CD4-positive, alpha-beta T cell treated with Interleukin-2 at 100 ng/mL for 4 hours (primary cell): ENCODE results near the gene DEPDC5.

Experiments used
- DNase-seq: peaks from one replicate; pipeline ENCODE4 v3.0.0-alpha.2; 2020; ENCODE audit warnings: low spot score

Gene DEPDC5

GRCh38 chr22:31852691-31853421 is 99.0 kb downstream of the DEPDC5 start:
- DNase-seq, result no peak

DNA sequence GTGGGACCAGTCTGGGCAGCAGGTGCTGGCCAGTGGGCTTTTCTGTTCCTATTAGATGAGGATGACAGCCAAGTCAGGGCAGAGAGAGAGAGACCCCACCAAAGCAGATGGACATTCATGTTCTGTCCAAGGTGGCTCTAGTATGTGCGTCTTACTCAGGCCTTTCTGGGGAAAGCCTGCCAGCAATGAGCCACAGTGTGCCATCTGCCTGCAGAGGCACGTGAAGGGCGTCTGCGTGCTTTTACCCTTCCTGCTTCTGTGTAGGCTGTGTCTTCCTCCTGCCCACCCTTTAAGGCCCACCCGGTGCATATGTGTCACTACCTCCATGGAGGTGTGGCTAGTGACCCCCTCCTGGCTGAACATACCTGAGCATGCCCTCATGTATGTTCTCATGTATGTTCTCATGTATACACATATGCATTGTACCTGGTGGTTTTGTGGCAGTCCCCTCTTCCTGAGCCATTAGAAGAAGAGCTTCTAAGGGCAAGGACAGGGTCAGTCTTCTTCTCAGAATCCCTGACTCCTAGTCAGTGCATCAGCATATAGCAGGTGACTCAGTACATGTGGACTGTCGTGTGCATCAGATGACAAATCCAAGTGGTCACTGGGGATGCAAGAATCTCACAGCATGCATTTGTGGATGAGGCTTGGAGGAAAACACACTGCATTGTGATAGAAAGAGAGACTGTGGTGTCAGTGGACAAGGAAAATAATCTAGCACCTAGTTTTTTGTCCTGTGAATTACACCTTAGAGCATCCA is 100.1 kb downstream of the DEPDC5 start:
- no peak for DNase-seq

- DNase-seq, result no peak
Observed at GRCh38 chr22:31857247-31857646, 103.4 kb downstream of the DEPDC5 start.

- no peak for DNase-seq
Observed at GRCh38 chr22:31861226-31861840, 107.5 kb downstream of the DEPDC5 start.

- DNase-seq, result no peak
Observed at GRCh38 chr22:31866918-31867317, 113.1 kb downstream of the DEPDC5 start.

DNA sequence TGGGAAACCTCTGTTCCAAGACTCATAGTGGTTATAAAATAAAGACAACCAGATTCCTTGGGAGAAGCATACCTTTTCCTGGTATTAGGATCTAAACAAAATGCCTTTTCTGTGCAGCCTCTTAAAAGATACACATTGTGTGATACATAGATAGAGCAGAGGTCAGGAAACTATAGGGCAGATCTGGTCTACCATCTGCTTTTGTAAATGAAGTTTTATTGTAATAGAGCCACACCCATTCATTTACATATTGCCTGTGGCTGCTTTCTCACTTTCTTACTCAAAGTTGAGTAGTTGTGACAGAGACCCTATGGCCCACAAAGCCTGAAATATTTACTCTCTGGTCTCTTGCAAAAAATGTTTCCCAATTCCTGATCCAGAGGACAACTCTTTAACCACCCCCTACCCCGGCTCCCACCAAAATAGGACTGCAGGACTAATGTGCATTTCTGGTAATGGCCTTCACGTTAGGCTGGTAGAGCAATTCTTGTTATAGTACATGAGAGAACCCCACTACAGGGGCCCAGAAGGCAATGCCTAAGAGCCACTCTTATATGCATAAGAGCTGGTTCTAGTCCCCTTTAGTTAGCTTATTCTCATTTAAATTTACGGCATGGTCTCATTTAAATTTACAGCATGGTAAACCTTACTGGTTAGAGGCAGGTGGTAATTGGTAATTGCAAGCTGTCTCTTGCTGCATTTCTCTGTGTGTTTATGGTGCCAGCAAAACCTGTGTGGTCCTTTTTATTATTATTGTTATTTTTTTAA is 113.8 kb downstream of the DEPDC5 start:
- DNase-seq, result no peak

DNA sequence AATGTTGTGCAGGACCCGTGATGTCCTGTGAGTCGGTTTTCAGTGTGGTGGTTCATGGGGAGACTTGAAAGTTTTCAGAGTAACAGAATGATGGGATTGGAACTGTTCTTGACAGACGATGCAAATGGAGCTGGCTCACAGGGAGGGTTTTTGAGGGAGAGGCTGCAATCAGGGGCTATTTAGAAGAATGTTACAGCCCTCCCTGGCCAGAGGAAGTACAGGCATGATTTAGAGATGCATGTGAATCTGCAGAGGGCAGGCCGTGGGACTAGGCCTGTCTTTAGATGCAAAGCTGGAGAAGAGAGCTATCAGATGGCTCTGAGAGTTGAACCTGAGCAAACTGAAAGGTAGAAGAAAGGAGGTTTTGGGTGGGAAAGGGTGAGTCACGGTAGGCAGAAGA is 115.9 kb downstream of the DEPDC5 start:
- no peak for DNase-seq

- no peak for DNase-seq
Observed at GRCh38 chr22:31870890-31871289, 117.1 kb downstream of the DEPDC5 start.

GRCh38 chr22:31871480-31871879 is 117.7 kb downstream of the DEPDC5 start:
- no peak for DNase-seq

DNA sequence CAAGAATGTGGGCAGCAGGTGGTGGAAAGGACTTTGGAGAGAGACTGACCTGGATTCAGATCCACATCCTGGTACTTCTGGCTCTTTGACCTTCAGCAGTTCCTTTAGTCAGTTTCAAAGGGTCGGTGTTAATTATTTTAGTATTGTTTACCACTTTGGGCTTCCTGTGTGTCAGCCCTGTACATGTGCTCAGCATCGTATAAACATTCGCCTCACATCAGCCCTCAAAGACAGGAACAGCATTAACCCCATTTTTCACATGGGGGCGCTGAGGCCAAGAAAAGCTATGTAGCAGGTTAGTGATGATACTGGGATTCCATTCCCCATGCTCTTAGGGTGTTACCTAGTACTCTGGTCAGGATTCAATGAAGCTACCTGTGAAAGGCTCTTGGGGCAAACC is 118.4 kb downstream of the DEPDC5 start:
- peak; percentile 30 for DNase-seq

DNA sequence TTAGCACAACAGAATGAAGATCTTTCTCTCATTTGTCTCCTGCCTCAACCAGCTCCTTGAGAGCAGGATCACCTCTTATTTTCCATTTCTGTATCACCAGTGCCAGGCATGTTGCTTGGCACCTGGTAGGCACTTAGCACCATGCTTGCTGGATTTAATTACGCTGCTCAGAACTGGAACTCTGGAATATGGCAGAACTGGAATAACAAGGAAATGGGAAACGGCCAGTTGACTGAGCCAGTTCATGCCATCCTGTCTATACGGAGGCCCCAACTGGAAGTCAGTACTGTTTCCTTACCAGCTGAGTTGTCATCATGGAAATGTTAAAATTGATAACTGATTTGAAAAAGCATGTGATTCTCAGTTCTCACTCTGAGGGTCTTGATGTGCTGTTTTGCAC is 121.0 kb downstream of the DEPDC5 start:
- DNase-seq, result no peak

GRCh38 chr22:31876156-31876920 is 122.5 kb downstream of the DEPDC5 start:
- no peak for DNase-seq

GRCh38 chr22:31879585-31879984 is 125.8 kb downstream of the DEPDC5 start:
- DNase-seq, result no peak

- no peak for DNase-seq
Observed at GRCh38 chr22:31881200-31881599, 127.4 kb downstream of the DEPDC5 start.

- DNase-seq, result no peak
Observed at GRCh38 chr22:31881865-31882264, 128.0 kb downstream of the DEPDC5 start.

DNA sequence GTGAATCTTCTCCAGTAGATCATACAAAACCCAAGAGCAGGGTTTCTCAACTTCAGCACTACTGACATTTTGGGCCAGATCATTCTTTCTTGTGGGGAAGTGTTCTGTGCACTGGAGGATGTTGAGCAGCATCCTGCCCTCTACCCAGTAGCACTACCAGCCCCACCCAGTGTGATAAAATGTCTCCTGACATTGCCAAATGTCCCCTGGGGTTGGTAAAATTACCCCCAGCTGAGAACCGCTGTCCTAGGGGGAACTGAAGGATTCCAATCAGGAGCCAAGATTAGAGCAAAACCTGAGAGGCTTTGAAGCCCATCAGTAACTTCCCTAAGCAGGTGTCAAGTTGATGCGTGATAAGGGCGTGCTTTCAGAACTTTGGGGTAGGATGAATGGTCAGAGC is 129.2 kb downstream of the DEPDC5 start:
- no peak for DNase-seq

GRCh38 chr22:31883989-31884388 is 130.2 kb downstream of the DEPDC5 start:
- DNase-seq, result no peak

DNA sequence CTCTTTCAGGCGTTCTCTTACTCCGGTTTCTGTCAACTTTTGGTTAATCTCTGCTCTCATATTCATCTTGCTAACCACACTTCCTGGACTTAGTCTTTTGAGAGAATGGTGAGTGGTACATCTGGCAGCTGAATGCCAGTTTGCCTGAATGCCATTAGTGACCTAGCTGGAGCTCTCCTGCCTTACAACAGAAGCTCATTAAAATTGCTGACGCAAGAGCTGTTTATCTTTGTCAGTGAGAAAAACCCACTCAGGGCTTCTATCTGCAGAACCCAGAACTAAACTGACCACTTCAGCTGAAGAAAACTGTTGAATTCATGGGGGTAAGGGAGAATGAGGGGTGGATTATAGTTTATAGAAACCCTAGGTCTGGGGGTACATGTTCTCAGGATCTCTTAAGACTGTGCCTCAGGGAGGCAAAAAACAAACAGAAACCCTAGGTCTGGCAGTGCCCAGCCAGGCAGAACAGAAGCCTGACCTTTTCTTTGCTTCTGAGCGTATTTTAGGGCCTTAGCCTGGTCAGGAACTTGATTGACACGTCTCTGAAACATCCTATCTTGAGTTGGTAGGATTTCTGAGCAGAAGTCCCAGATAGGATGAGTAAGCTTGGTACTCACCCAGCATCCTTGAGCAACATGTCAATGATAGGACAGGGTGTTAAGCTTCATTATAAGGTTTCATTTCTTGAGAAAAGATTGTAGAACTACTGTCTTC is 137.7 kb downstream of the DEPDC5 start:
- DNase-seq, result no peak

DNA sequence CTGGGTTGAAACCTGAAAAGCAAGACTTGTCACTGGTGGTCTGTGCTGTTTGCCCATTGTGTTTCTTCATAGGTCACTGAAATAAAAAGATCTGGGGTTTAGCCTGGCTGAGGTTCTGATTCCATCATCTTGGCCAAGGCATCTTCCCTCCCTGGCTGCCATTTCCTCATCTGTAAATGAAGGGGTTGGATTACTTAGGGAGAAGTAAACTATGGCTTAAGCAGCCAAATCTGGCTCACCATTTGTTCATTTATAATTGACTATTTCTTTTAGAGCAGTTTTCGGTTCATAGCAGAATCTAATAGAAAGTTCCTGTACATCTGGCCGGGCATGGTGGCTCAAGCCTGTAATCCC is 138.2 kb downstream of the DEPDC5 start:
- no peak for DNase-seq

DNA sequence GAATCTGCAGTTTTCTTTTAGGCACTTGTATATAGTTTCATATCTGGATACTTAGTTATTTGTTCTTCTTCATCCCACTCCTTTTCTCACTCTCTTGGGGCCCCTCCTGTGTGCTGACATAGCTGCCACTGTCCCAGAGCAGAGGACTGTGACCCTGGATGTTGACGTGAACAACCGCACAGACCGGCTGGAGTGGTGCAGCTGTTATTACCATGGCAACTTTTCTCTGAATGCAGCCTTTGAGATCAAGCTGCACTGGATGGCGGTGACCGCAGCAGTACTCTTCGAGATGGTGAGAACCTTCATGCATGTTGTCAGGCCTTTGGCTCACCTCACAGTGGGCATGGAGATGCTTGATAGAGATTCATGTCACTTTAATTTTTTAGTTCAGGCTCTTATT is 139.6 kb downstream of the DEPDC5 start:
- DNase-seq, result no peak
